ENCODE results near the gene ALG12.

GRCh38 chr22:49914256-49914655 lies 4.0 kb downstream of the ALG12 start:
- TF ChIP-seq CTCF (IDR thresholded peaks at IDR 0.05) (no peak), POLR2A (IDR thresholded peaks at IDR 0.05) (no peak)
